T47D (cell line): ENCODE results near the gene MBNL1.
"Not testable (repeated sequence)": the region's sequence is repeated elsewhere in the genome, so short reads cannot be mapped to it uniquely, and the experiment has no call there.

Experiments
- DNase-seq, 2 experiments: peaks; one replicate each; pipeline versions ENCODE4 v3.0.0 to v3.0.0-alpha.2; 2011 to 2012; ENCODE audit warnings: low read depth in 1 of 2, low spot score in 1 of 2
- JUND ChIP-seq: IDR thresholded peaks from 2 replicates; pipeline ENCODE4 v1.6.1; 2012; ENCODE audit warnings: low read depth
- in situ Hi-C: cut with HindIII; loops from 2 replicates; pipeline ENCODE4 v1.10.0; 2016; ENCODE audit warnings: low sequenced_read_pairs, low pct_unique_long_range_greater_than_20kb

MBNL1 gene

DNA sequence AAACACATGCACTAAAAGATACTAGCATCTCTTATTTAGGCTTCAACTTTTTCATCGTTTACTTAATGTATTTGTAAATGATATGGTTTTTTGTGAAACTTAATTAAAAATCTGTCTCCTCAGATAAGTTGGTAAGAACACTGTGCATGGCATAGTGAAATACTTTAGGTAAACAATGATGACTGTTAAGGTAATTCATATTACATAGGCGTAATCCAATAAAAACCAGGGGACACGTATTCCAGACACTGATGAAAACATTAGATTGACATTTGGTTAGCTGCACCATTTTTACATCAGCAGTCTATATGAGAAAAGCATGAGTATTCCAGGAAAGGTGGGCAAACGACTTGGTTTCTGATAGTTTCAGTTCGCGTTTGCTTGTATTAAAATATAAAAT is 170.0 kb downstream of the MBNL1 start:
- in situ Hi-C loops, result no loop called here
- no peak for TF ChIP-seq JUND

DNA sequence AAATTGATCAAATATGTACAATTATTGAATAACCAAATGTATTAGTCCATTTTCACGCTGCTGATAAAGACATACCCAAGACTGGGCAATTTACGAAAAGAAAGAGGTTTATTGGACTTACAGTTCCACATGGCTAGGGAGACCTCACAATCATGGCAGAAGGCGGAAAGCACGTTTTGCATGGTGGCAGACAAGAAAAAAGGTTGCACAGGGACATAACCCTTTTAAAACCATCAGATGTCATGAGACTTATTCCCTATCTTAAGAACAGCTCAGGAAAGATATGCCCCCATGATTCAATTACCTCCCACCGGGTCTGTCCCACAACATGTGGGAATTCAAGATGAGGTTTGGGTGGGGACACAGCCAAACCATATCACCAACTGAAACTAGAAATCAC is 171.5 kb downstream of the MBNL1 start:
- DNase-seq, in situ Hi-C loops: not testable (repeated sequence)

More for the DNA sequence above, 170.0 kb downstream of the MBNL1 start:
- DNase-seq, result no peak

DNA sequence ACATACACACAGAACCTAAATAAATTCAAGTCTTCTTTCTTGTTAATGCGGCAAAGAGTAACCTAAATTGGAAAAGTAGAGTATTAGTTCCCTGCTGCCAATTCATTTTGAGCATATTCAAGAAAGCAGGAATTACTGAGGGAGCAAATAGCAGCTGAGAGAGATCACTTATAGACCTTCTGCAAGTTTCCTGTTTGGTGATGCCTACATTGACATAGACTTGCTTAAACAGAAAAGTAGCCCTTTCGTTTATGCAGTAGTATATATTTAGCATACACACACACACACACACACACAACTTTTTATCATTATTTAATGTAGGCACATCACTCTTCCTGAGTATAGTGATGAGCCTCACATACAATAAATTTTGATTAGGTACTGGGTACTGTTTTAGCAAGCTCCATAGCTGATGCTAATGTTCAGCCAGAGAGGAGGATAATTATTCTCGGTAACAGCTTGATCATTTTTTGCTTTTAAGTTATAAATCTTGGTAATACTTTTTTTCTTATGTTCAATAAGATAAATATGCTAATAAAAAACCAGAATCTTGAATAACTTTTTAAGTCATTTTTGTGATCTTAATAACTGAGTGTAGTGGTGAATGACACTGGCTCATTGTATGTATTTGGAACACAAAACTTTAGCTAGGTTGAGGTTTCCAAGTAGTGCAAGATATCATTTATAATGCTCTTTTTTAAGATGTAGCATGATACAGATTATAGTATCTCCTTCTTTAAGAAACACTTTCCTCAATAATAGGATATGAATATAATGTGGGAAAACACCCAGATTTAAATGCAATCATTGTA is 174.7 kb downstream of the MBNL1 start:
- DNase-seq, result no peak
- in situ Hi-C loops, result no loop called here
- no peak for TF ChIP-seq JUND

DNA sequence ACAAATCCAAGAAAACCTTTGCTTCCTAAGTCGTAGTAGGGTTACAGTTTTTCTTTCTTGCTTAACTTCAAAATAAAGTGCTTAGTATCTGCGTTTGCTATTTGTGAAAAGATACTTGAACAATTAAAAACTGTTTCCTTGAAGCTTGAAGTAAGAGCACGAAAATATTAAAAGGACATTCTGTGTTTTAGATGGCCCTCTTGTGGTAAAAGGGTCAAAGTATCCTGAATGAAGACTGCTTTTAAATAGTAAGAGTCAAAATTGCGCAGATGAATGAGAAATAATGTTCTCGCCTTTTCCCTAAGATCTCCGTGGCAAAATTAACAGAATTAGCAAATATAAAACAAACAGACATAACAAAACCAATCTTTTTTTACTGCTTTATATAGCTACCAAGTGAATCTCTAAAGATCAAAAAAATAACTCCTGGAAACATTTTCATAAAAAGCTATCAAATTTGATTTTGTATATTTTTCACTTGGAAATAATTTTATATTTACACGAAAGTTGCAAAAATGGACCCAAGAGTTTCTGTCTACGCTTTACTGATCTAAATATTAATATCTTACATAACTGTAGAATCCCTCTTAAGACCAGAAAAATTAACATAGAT is 175.4 kb downstream of the MBNL1 start:
- TF ChIP-seq JUND, result no peak
- in situ Hi-C loops, result no loop called here
- DNase-seq, result peak; percentile 16 to 79

DNA sequence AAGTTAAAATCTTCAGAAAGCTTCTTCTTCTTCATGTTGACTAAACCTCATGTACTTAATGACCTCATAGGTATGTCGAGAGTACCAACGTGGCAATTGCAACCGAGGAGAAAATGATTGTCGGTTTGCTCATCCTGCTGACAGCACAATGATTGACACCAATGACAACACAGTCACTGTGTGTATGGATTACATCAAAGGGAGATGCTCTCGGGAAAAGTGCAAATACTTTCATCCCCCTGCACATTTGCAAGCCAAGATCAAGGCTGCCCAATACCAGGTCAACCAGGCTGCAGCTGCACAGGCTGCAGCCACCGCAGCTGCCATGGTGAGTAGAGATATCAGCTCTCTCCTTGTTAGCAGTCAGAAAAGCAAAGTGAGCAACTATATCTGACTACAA is 176.5 kb downstream of the MBNL1 start:
- in situ Hi-C loops, result no loop called here
- DNase-seq, result no peak
- TF ChIP-seq JUND, result no peak

DNA sequence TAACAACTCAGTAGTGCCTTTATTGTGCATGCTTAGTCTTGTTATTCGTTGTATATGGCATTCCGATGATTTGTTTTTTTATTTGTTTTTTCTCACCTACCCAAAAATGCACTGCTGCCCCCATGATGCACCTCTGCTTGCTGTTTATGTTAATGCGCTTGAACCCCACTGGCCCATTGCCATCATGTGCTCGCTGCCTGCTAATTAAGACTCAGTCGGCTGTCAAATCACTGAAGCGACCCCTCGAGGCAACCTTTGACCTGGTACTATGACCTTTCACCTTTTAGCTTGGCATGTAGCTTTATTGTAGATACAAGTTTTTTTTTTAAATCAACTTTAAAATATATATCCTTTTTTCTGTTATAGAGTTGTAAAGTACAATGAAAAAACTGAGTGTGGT is 177.8 kb downstream of the MBNL1 start:
- in situ Hi-C loops, result no loop called here

DNA sequence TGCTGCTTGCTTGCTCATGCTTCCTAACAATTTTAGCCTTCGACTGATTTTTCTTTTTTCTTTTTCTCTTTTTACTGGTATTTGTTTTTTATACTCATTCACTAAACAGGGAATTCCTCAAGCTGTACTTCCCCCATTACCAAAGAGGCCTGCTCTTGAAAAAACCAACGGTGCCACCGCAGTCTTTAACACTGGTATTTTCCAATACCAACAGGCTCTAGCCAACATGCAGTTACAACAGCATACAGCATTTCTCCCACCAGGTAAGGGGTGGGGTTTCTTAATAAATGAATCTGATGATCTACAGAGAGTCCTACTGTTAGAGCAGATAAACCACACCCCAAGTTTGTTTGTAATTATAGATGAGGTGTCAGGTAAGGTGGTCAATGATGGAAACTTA is 178.8 kb downstream of the MBNL1 start:
- DNase-seq, result no peak
- TF ChIP-seq JUND, result no peak
- in situ Hi-C loops, result no loop called here

More for the DNA sequence above, 177.8 kb downstream of the MBNL1 start:
- TF ChIP-seq JUND, result no peak
- no peak for DNase-seq

DNA sequence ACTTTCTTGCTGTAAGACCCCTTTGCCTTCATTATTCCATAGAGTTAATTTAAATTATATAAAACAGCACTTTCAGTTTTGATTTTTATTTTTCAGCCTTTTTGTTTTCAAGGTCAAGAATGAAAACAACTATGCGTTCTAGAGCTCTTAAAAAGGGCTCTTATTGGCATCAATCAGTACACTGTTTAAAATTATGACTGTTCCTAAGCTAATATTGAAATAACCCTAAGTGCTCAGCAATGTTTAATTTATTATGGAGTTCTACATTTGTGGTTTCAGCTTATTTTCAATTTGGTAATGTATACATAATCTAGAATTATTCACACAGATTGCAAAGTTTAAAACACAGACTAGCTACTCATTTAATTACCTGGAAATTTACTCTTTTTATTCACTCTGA is 179.4 kb downstream of the MBNL1 start:
- TF ChIP-seq JUND, result no peak
- in situ Hi-C loops, result no loop called here

DNA sequence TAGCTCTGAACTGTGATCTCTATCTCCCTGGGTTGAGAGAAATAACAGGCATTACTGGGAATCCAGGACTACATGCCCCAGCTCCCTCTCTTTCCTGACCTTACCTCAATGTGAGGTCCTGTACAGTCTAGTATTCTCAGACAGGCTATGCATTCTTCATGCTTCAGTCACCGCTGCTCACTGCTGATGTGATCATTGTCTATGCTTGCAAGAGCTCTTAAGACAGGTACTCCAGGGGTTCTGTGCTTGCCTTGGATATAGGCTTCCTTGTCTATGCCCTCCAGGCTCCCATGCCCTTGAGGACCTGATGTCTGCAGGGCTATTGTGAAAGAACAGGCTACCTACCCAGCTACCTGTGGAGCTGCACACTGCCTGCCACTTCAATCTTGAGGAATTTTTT is 183.6 kb downstream of the MBNL1 start:
- DNase-seq, result no peak
- in situ Hi-C loops, result no loop called here
- TF ChIP-seq JUND, result no peak

More for the DNA sequence above, 179.4 kb downstream of the MBNL1 start:
- no peak for DNase-seq

DNA sequence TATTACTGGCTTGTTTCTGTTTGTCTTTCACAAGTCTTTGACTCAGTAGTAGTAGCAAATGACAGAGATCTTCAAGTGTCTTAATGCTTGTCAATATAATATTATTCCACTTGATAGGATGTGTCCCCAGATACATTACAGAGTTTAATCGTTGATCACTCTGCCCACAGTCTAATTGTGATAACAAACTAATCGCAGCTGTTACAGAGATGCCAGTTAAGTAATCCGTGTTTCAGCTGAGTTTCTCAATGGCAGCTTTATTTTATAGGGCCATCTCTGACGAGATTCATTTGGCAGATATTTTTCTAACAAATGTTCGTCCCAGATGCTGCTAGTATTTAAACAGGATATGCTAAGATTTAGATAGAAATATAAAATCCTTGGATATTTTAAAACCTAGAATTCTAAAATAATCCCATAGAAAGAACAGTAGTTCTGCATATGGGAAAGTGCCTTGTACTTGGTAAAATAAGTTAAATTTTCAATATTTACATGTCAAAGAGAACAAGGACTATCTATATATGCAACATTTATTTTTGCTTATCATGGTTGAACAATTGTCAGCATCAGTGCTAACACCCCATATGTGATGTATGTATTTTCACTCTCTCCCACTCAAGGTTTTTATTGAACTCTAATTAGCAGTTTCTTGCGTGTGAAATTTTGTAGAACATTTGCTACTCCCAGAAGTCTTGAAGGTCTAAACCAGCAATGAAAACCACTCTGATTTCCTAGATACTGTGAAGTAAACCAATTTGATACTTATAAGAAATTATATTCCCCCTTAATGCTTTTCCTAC is 185.5 kb downstream of the MBNL1 start:
- TF ChIP-seq JUND, result no peak
- DNase-seq, result no peak
- in situ Hi-C loops, result no loop called here

DNA sequence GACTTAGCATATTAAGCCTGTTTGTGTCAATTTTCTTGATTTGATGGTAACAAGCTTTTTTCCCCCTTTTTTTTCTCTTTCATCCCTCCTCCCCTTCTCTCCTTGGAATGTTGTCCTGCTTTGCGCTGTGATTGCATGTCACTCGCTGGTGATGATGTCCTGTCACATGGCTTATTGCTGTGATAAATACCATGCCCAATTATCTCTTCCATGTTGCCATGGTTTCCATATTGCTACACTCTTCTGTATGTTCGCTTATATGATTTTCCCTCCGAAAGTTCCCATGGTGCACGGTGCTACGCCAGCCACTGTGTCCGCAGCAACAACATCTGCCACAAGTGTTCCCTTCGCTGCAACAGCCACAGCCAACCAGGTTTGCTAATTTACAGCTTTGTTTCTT is 187.3 kb downstream of the MBNL1 start:
- in situ Hi-C loops, result no loop called here
- no peak for TF ChIP-seq JUND
- no peak for DNase-seq

DNA sequence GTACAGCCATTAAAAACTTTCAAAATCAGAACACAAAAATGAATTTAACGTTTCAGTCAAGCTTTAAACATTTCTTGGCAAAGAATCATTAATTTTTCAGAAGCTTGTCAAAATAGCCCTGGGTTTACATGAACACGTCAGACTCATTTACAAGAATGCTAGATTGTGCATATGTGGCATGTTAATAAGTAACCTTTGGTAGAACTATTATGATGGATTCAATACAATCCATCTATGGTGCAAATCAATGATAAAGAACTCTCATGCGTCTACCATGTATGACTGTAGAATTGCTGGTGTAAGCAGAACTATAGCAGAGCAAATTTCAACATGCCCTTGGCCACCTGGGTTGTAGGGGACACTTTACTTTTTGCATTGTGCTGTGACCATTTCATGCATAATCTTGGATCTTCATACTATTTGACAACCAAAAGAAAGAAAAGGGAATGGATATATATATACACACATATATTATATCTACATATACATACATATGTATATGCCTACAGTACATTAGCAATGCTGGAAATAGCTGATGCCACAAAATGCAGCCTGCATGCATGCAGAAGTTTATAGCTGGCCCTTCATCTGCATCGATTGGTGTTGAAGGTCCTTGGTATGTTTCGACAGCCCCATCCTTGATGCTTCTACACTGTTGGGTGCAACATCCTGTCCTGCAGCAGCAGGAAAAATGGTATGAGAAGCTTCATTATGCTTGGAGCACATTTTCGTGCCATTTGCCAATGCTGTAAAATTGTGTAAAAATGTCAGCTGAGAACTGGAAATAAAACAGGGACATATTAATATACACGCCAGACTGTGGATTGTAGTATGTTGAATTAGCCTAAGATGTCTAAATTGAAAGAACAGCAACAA is 189.0 kb downstream of the MBNL1 start:
- no peak for TF ChIP-seq JUND
- DNase-seq, result no peak
- in situ Hi-C loops, result no loop called here
